IPS-20b (cell line): ENCODE data around the gene RPP25L.
A peak's percentile ranks its signal among the peaks of the same experiment; 100 is the strongest.
"Not testable (repeated sequence)": the region's sequence is repeated elsewhere in the genome, so short reads cannot be mapped to it uniquely, and the experiment has no call there.

Source experiments
- H3K27ac ChIP-seq: one replicate; pipeline ENCODE4 v1.5.1; 2013; ENCODE audit warnings: low read length
- H3K27me3 ChIP-seq: 2 replicates; pipeline ENCODE4 v1.6.1; 2013; ENCODE audit warnings: mild to moderate bottlenecking, low read length, inconsistent platforms; ENCODE audit not compliant: insufficient read depth
- H3K36me3 ChIP-seq: 2 replicates; pipeline ENCODE4 v1.6.1; 2013; ENCODE audit warnings: low read depth, mild to moderate bottlenecking, inconsistent platforms, low read length, moderate library complexity; ENCODE audit not compliant: insufficient read depth
- H3K4me1 ChIP-seq: 2 replicates; pipeline ENCODE4 v1.6.1; 2013; ENCODE audit warnings: mild to moderate bottlenecking, control low read depth, inconsistent platforms, low read length, moderate library complexity; ENCODE audit not compliant: insufficient read depth
- H3K4me3 ChIP-seq: 2 replicates; pipeline ENCODE4 v1.5.1; 2013; ENCODE audit warnings: mild to moderate bottlenecking, low read length, inconsistent platforms
- H3K9ac ChIP-seq: 2 replicates; pipeline ENCODE4 v1.6.1; 2013; ENCODE audit warnings: low read depth, mild to moderate bottlenecking, inconsistent platforms, low read length, moderate library complexity
- H3K9me3 ChIP-seq: 2 replicates; pipeline ENCODE4 v1.6.1; 2013; ENCODE audit warnings: mild to moderate bottlenecking, low read depth, low read length, inconsistent platforms; ENCODE audit not compliant: insufficient read depth

RPP25L gene

GRCh38 chr9:34650816-34651215 is 38.9 kb upstream of the RPP25L start:
- Histone ChIP-seq H3K36me3 (peaks cover 26% of the 10 kb centered on the region), H3K4me1 (peaks cover 14% of the 10 kb centered on the region; the same call in 1 of the 2 replicates), H3K4me3 (no peak overlapping the region), H3K9ac (no peak overlapping the region), H3K27ac (no peak overlapping the region), H3K27me3 (no peaks in the 10 kb centered on the region), H3K9me3 (no peaks in the 10 kb centered on the region)

- no peaks in the 10 kb centered on the region for H3K9me3 ChIP-seq
- H3K9ac ChIP-seq: no peak overlapping the region
- H3K27me3 ChIP-seq: no peaks in the 10 kb centered on the region
- H3K4me3 ChIP-seq: no peak overlapping the region
- peaks cover 21% of the 10 kb centered on the region for H3K4me1 ChIP-seq
- peaks cover 26% of the 10 kb centered on the region for H3K36me3 ChIP-seq
- H3K27ac ChIP-seq: no peak overlapping the region
Observed at GRCh38 chr9:34648673-34649072, 36.8 kb upstream of the RPP25L start.

GRCh38 chr9:34647651-34648050 is 35.8 kb upstream of the RPP25L start:
- no peak overlapping the region for H3K27ac ChIP-seq
- peak overlapping the region; percentile 95 for H3K4me3 ChIP-seq
- H3K36me3 ChIP-seq: peaks cover 26% of the 10 kb centered on the region
- H3K9me3 ChIP-seq: no peaks in the 10 kb centered on the region
- H3K4me1 ChIP-seq: peaks cover 17% of the 10 kb centered on the region
- H3K9ac ChIP-seq: peak overlapping the region; percentile 91; the same call in 1 of the 2 replicates
- H3K27me3 ChIP-seq: no peaks in the 10 kb centered on the region

- peaks cover 17% of the 10 kb centered on the region for H3K4me1 ChIP-seq
- peak overlapping the region; percentile 95 for H3K4me3 ChIP-seq
- peak overlapping the region; percentile 88 for H3K27ac ChIP-seq
- no peaks in the 10 kb centered on the region for H3K9me3 ChIP-seq
- peaks cover 26% of the 10 kb centered on the region for H3K36me3 ChIP-seq
- H3K9ac ChIP-seq: peak overlapping the region; percentile 91
- H3K27me3 ChIP-seq: no peaks in the 10 kb centered on the region
Observed at GRCh38 chr9:34647084-34647403, 35.1 kb upstream of the RPP25L start.

- H3K4me3 ChIP-seq: peak within 1 kb of the TSS; percentile 95
- H3K27ac ChIP-seq: peak within 1 kb of the TSS; percentile 88
- H3K9ac ChIP-seq: peak within 1 kb of the TSS; percentile 91
- H3K9me3 ChIP-seq: no peaks in the 10 kb centered on the region
- peaks cover 14% of the 10 kb centered on the region for H3K4me1 ChIP-seq
- H3K27me3 ChIP-seq: no peaks in the 10 kb centered on the region
- H3K36me3 ChIP-seq: peaks cover 26% of the 10 kb centered on the region
Observed at GRCh38 chr9:34646211-34647083, 34.5 kb upstream of the RPP25L start, which contains the start of gene GALT. GALT (plus strand) TSS chr9:34646675; CDS start chr9:34646705, 30 bp downstream.

GRCh38 chr9:34644766-34645314 is 32.9 kb upstream of the RPP25L start:
- Histone ChIP-seq H3K9me3 (no peaks in the 10 kb centered on the region), H3K9ac (peak overlapping the region; percentile 42), H3K4me3 (peak overlapping the region; percentile 53), H3K27me3 (no peaks in the 10 kb centered on the region), H3K36me3 (peaks cover 20% of the 10 kb centered on the region), H3K27ac (peak overlapping the region; percentile 49), H3K4me1 (peaks cover 12% of the 10 kb centered on the region)

GRCh38 chr9:34642679-34643078 is 30.8 kb upstream of the RPP25L start:
- Histone ChIP-seq H3K27ac (no peak overlapping the region), H3K4me3 (no peak overlapping the region), H3K36me3 (no peaks in the 10 kb centered on the region), H3K9me3 (no peaks in the 10 kb centered on the region), H3K27me3 (peaks cover 6% of the 10 kb centered on the region; the same call in 1 of the 2 replicates), H3K4me1 (peaks cover 18% of the 10 kb centered on the region), H3K9ac (no peak overlapping the region)

GRCh38 chr9:34639322-34639721 is 27.4 kb upstream of the RPP25L start:
- H3K4me3 ChIP-seq, H3K4me1 ChIP-seq, H3K9me3 ChIP-seq, H3K27ac ChIP-seq, H3K9ac ChIP-seq: not testable (repeated sequence)
- peaks cover 14% of the 10 kb centered on the region for H3K27me3 ChIP-seq
- peaks cover 11% of the 10 kb centered on the region for H3K36me3 ChIP-seq

- no peak overlapping the region for H3K27ac ChIP-seq
- H3K9ac ChIP-seq: peak overlapping the region; percentile 46; the same call in 1 of the 2 replicates
- H3K4me1 ChIP-seq: peaks cover 6% of the 10 kb centered on the region; the same call in 1 of the 2 replicates
- H3K27me3 ChIP-seq: peaks cover 14% of the 10 kb centered on the region
- H3K9me3 ChIP-seq: no peaks in the 10 kb centered on the region
- peak overlapping the region; percentile 77 for H3K4me3 ChIP-seq
- H3K36me3 ChIP-seq: peaks cover 11% of the 10 kb centered on the region
Observed at GRCh38 chr9:34638138-34638445, 26.2 kb upstream of the RPP25L start.

- Histone ChIP-seq H3K9me3 (no peaks in the 10 kb centered on the region), H3K27me3 (peaks cover 19% of the 10 kb centered on the region), H3K9ac (peak within 1 kb of the TSS; percentile 46; the same call in 1 of the 2 replicates), H3K4me1 (peaks cover 6% of the 10 kb centered on the region; the same call in 1 of the 2 replicates), H3K27ac (no peak within 1 kb of the TSS), H3K36me3 (peaks cover 11% of the 10 kb centered on the region), H3K4me3 (peak within 1 kb of the TSS; percentile 77)
Observed at GRCh38 chr9:34637356-34638137, 25.6 kb upstream of the RPP25L start, which contains the start of gene SIGMAR1. SIGMAR1 (minus strand) TSS chr9:34637787; CDS start chr9:34637697, 90 bp downstream.

GRCh38 chr9:34636791-34637355 is 25.0 kb upstream of the RPP25L start:
- peaks cover 11% of the 10 kb centered on the region for H3K36me3 ChIP-seq
- H3K9me3 ChIP-seq: no peaks in the 10 kb centered on the region
- peaks cover 6% of the 10 kb centered on the region; the same call in 1 of the 2 replicates for H3K4me1 ChIP-seq
- peak overlapping the region; percentile 77 for H3K4me3 ChIP-seq
- H3K27ac ChIP-seq: no peak overlapping the region
- H3K27me3 ChIP-seq: peaks cover 26% of the 10 kb centered on the region
- H3K9ac ChIP-seq: peak overlapping the region; percentile 46; the same call in 1 of the 2 replicates
